GM23338 (cell line): Measurements from ENCODE around the gene SLC35A4. TPM values are rescaled to one million over a fixed set of nuclear protein-coding genes. Genes with fewer than 3 reads are reported as not detected.

Experiments used
- ATAC-seq: fragments of 200-7000 bp; cut with Tn5 transposase; 3 replicates; pipeline ENCODE4 v1.9.1; 2020
- DNase-seq: peaks from one replicate; pipeline ENCODE4 v3.0.0-alpha.2; 2015; ENCODE audit warnings: low spot score
- H2AFZ ChIP-seq: fragments of 200-600 bp; sonication (generic); 2 replicates; pipeline ENCODE4 v1.8.0; 2016; ENCODE audit warnings: antibody characterized with exemption, mild to moderate bottlenecking, moderate library complexity
- H3F3A ChIP-seq: fragments of 200-600 bp; sonication (generic); replicated peaks from 2 replicates; pipeline ENCODE4 v1.8.0; 2017; ENCODE audit warnings: antibody characterized with exemption, mixed run types, low read depth
- H3K27ac ChIP-seq: fragments of 200-600 bp; sonication (generic); 2 replicates; pipeline ENCODE4 v1.6.1; 2016; ENCODE audit warnings: low read depth
- H3K27me3 ChIP-seq: fragments of 200-600 bp; sonication (generic); 2 replicates; pipeline ENCODE4 v1.8.0; 2016; ENCODE audit warnings: mild to moderate bottlenecking, mixed run types, moderate library complexity; ENCODE audit not compliant: insufficient read depth
- H3K36me3 ChIP-seq: fragments of 200-600 bp; sonication (generic); 2 replicates; pipeline ENCODE4 v1.8.0; 2016; ENCODE audit warnings: mild to moderate bottlenecking; ENCODE audit not compliant: insufficient read depth
- H3K4me1 ChIP-seq: fragments of 200-600 bp; sonication (generic); 2 replicates; pipeline ENCODE4 v1.8.0; 2016; ENCODE audit warnings: mild to moderate bottlenecking, moderate library complexity; ENCODE audit not compliant: insufficient read depth
- H3K4me2 ChIP-seq: fragments of 200-600 bp; sonication (generic); 2 replicates; pipeline ENCODE4 v1.7.1; 2017; ENCODE audit warnings: mixed run types
- H3K4me3 ChIP-seq: fragments of 200-600 bp; sonication (generic); 2 replicates; pipeline ENCODE4 v1.6.1; 2016; ENCODE audit warnings: mixed run types
- H3K79me2 ChIP-seq: fragments of 200-600 bp; sonication (generic); replicated peaks from 2 replicates; pipeline ENCODE4 v1.8.0; 2017; ENCODE audit warnings: mild to moderate bottlenecking; ENCODE audit not compliant: insufficient read depth
- H3K9me2 ChIP-seq: fragments of 200-600 bp; sonication (generic); 2 replicates; pipeline ENCODE4 v1.8.0; 2017; ENCODE audit not compliant: insufficient read depth
- H4K20me1 ChIP-seq: fragments of 200-600 bp; sonication (generic); replicated peaks from 2 replicates; pipeline ENCODE4 v1.8.0; 2017; ENCODE audit warnings: mild to moderate bottlenecking; ENCODE audit not compliant: insufficient read depth
- H3K27ac Mint-ChIP-seq: 2 replicates; pipeline ENCODE4 v1.8.0; 2020; ENCODE audit warnings: inconsistent platforms, mild to moderate bottlenecking, moderate library complexity, mixed read lengths
- H3K27me3 Mint-ChIP-seq: 3 replicates; pipeline ENCODE4 v1.8.0; 2022; ENCODE audit warnings: low read depth, mild to moderate bottlenecking, moderate library complexity, mixed read lengths, inconsistent platforms; ENCODE audit not compliant: insufficient read depth, poor library complexity
- H3K36me3 Mint-ChIP-seq: 3 replicates; pipeline ENCODE4 v1.8.0; 2021; ENCODE audit warnings: low read depth, mild to moderate bottlenecking, inconsistent platforms, moderate library complexity, mixed read lengths
- H3K4me1 Mint-ChIP-seq: 3 replicates; pipeline ENCODE4 v1.8.0; 2020; ENCODE audit warnings: mild to moderate bottlenecking, inconsistent platforms, mixed read lengths
- H3K4me3 Mint-ChIP-seq: 3 replicates; pipeline ENCODE4 v1.8.0; 2021; ENCODE audit warnings: moderate library complexity, mild to moderate bottlenecking, inconsistent platforms, mixed read lengths
- H3K9me3 Mint-ChIP-seq: 3 replicates; pipeline ENCODE4 v1.8.0; 2020; ENCODE audit warnings: moderate library complexity, mild to moderate bottlenecking, inconsistent platforms, mixed read lengths
- CREB1 ChIP-seq: fragments of 250-450 bp; sonication (Bioruptor Pico); IDR thresholded peaks from 2 replicates; pipeline ENCODE4 v1.5.0; 2020; ENCODE audit warnings: low read depth, mild to moderate bottlenecking, moderate library complexity
- CTCF ChIP-seq, 2 experiments: fragments of 200-600 bp in 1 of 2; sonication (generic) in 1 of 2; conservative IDR thresholded peaks; 2 replicates each; pipeline versions ENCODE4 v1.5.1 to v1.6.1; 2016 to 2017; ENCODE audit warnings: antibody characterized with exemption in 2 of 2, low read depth in 2 of 2, mild to moderate bottlenecking in 2 of 2, moderate library complexity in 1 of 2
- ETS1 ChIP-seq: IDR thresholded peaks from 2 replicates; pipeline ENCODE4 v1.6.1; 2016; ENCODE audit warnings: antibody characterized with exemption
- EZH2 ChIP-seq: fragments of 200-600 bp; sonication (generic); IDR thresholded peaks from one replicate; pipeline ENCODE4 v1.8.0; 2017; ENCODE audit warnings: antibody characterized with exemption, mild to moderate bottlenecking, low read depth; ENCODE audit not compliant: unreplicated experiment
- EZH2phosphoT487 ChIP-seq: fragments of 200-600 bp; sonication (generic); IDR thresholded peaks from one replicate; pipeline ENCODE4 v1.8.1; 2018; ENCODE audit warnings: antibody characterized with exemption; ENCODE audit not compliant: unreplicated experiment
- JUNB ChIP-seq: IDR thresholded peaks from one replicate; pipeline ENCODE4 v1.6.1; 2016; ENCODE audit warnings: antibody characterized with exemption; ENCODE audit not compliant: unreplicated experiment
- NANOG ChIP-seq: IDR thresholded peaks from 2 replicates; pipeline ENCODE4 v1.6.1; 2016; ENCODE audit warnings: antibody characterized with exemption, borderline replicate concordance
- POLR2AphosphoS5 ChIP-seq: IDR thresholded peaks from 2 replicates; pipeline ENCODE4 v1.6.1; 2016; ENCODE audit warnings: antibody characterized with exemption, low read depth
- REST ChIP-seq: IDR thresholded peaks from one replicate; pipeline ENCODE4 v1.6.1; 2018; ENCODE audit warnings: antibody characterized with exemption; ENCODE audit not compliant: unreplicated experiment
- STAT1 ChIP-seq: IDR thresholded peaks from one replicate; pipeline ENCODE4 v1.6.1; 2016; ENCODE audit warnings: antibody characterized with exemption; ENCODE audit not compliant: unreplicated experiment
- ZNF114 ChIP-seq: fragments of 250-450 bp; sonication (Bioruptor Pico); IDR thresholded peaks from 2 replicates; pipeline ENCODE4 v1.5.0; 2020; ENCODE audit warnings: mild to moderate bottlenecking, moderate library complexity
- ZNF331 ChIP-seq: fragments of 250-450 bp; sonication (Bioruptor Pico); IDR thresholded peaks from 2 replicates; pipeline ENCODE4 v1.5.0; 2020; ENCODE audit warnings: low read depth, mild to moderate bottlenecking, moderate library complexity
- polyA plus RNA-seq: library from polyadenylated mRNA; unstranded; fragments of >200 nt; fragmentation: Nextera tagmentation; extraction: Ambion mirVana; gene quantifications from 2 replicates; pipeline ENCODE4 v1.2.1, GENCODE V29; 2016
- total RNA-seq: library from RNA; depleted of rRNA; stranded (reverse); fragments of >200 nt; shearing (Covaris generic); gene quantifications from 2 replicates; pipeline ENCODE4 v1.2.3, GENCODE V29; 2014
- TF ChIP-seq, protein P1 (sequence below): fragments of 250-450 bp; sonication (Bioruptor Pico); IDR thresholded peaks from 2 replicates; pipeline ENCODE4 v1.5.0; 2020; ENCODE audit warnings: mild to moderate bottlenecking, moderate library complexity

Gene SLC35A4
- total and polyA plus RNA-seq, 2 experiments from 2014 or later = 17.7 to 39.1 TPM

GRCh38 chr5:140598836-140599235 is 34.2 kb downstream of the SLC35A4 start:
- H3K4me1 Mint-ChIP-seq = no peaks in the 10 kb centered on the region
- peaks cover 4% of the 10 kb centered on the region for H3K27me3 Mint-ChIP-seq
- H3K9me3 Mint-ChIP-seq = peaks cover 2% of the 10 kb centered on the region; the same call in 1 of the 3 replicates
- TF ChIP-seq EZH2phosphoT487 = no peak
- TF ChIP-seq, protein P1, sequence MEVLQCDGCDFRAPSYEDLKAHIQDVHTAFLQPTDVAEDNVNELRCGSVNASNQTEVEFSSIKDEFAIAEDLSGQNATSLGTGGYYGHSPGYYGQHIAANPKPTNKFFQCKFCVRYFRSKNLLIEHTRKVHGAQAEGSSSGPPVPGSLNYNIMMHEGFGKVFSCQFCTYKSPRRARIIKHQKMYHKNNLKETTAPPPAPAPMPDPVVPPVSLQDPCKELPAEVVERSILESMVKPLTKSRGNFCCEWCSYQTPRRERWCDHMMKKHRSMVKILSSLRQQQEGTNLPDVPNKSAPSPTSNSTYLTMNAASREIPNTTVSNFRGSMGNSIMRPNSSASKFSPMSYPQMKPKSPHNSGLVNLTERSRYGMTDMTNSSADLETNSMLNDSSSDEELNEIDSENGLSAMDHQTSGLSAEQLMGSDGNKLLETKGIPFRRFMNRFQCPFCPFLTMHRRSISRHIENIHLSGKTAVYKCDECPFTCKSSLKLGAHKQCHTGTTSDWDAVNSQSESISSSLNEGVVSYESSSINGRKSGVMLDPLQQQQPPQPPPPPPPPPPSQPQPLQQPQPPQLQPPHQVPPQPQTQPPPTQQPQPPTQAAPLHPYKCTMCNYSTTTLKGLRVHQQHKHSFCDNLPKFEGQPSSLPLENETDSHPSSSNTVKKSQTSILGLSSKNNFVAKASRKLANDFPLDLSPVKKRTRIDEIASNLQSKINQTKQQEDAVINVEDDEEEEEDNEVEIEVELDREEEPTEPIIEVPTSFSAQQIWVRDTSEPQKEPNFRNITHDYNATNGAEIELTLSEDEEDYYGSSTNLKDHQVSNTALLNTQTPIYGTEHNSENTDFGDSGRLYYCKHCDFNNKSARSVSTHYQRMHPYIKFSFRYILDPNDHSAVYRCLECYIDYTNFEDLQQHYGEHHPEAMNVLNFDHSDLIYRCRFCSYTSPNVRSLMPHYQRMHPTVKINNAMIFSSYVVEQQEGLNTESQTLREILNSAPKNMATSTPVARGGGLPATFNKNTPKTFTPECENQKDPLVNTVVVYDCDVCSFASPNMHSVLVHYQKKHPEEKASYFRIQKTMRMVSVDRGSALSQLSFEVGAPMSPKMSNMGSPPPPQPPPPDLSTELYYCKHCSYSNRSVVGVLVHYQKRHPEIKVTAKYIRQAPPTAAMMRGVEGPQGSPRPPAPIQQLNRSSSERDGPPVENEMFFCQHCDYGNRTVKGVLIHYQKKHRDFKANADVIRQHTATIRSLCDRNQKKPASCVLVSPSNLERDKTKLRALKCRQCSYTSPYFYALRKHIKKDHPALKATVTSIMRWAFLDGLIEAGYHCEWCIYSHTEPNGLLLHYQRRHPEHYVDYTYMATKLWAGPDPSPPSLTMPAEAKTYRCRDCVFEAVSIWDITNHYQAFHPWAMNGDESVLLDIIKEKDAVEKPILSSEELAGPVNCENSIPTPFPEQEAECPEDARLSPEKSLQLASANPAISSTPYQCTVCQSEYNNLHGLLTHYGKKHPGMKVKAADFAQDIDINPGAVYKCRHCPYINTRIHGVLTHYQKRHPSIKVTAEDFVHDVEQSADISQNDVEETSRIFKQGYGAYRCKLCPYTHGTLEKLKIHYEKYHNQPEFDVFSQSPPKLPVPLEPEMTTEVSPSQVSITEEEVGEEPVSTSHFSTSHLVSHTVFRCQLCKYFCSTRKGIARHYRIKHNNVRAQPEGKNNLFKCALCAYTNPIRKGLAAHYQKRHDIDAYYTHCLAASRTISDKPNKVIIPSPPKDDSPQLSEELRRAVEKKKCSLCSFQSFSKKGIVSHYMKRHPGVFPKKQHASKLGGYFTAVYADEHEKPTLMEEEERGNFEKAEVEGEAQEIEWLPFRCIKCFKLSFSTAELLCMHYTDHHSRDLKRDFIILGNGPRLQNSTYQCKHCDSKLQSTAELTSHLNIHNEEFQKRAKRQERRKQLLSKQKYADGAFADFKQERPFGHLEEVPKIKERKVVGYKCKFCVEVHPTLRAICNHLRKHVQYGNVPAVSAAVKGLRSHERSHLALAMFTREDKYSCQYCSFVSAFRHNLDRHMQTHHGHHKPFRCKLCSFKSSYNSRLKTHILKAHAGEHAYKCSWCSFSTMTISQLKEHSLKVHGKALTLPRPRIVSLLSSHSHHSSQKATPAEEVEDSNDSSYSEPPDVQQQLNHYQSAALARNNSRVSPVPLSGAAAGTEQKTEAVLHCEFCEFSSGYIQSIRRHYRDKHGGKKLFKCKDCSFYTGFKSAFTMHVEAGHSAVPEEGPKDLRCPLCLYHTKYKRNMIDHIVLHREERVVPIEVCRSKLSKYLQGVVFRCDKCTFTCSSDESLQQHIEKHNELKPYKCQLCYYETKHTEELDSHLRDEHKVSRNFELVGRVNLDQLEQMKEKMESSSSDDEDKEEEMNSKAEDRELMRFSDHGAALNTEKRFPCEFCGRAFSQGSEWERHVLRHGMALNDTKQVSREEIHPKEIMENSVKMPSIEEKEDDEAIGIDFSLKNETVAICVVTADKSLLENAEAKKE = no peak
- no peak for TF ChIP-seq ZNF331
- TF ChIP-seq CREB1 (CRISPR knock-in tag) = no peak
- no peak for TF ChIP-seq ETS1
- TF ChIP-seq NANOG = no peak
- no peak for TF ChIP-seq POLR2AphosphoS5
- TF ChIP-seq ZNF114 (CRISPR knock-in tag) = no peak
- TF ChIP-seq STAT1 = no peak
- TF ChIP-seq CTCF (conservative IDR thresholded peaks at IDR 0.05; ENCODE audit: low read depth in 2 of 2) = no peak
- TF ChIP-seq JUNB = no peak
- TF ChIP-seq EZH2 = no peak
- TF ChIP-seq REST = no peak
- Histone ChIP-seq H3K4me3 (no peak overlapping the region), H3K4me1 (no peaks in the 10 kb centered on the region), H2AFZ (no peak overlapping the region), H3K9me2 (no peaks in the 10 kb centered on the region), H3K79me2 (no peaks in the 10 kb centered on the region), H3F3A (no peaks in the 10 kb centered on the region), H3K27ac (no peak overlapping the region), H4K20me1 (no peaks in the 10 kb centered on the region), H3K27me3 (no peaks in the 10 kb centered on the region), H3K36me3 (no peaks in the 10 kb centered on the region), H3K4me2 (no peak overlapping the region)
- H3K36me3 Mint-ChIP-seq = no peaks in the 10 kb centered on the region
- no peak overlapping the region for H3K27ac Mint-ChIP-seq
- no peak for ATAC-seq
- no peak for DNase-seq
- H3K4me3 Mint-ChIP-seq = no peak overlapping the region
